Measurements from ENCODE around the gene MYLK. TPM values are rescaled to one million over a fixed set of nuclear protein-coding genes. Genes with fewer than 3 reads are reported as not detected.
A peak's percentile ranks its signal among the peaks of the same experiment; 100 is the strongest.

The MYLK gene
- polyA plus RNA-seq, 3 donors, result 0.35 to 1.3 (median 0.51) TPM

DNA sequence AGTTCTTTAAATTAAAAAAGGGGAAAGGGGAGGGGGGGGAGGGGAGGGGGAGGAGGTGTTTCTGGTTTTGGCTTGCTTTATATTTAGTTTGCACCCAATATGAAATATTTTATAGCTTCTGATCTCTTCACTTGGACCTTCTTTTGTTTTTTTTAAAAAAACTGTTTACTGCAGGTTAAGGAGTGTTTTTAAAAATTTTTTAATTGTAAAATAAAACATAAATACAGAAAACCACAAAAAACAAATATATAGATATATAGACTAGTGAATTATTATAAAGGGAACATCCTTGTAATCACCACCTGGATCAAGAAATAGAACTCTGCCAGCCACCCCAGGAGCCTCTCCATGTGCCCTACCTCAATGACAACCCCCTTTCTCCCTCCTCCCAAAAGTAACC is 861 bp upstream of the MYLK start:
- Mint-ChIP-seq H3K27ac (no peak overlapping the region), H3K27me3 (ENCODE audit: low read depth in 3 of 3) (peaks cover 34 to 46% (median 46%) of the 10 kb centered on the region in 3 donors), H3K4me3 (peak overlapping the region in 1 of 2 donors; percentile 61), H3K4me1 (peaks cover 18% of the 10 kb centered on the region), H3K36me3 (no peaks in the 10 kb centered on the region), H3K9me3 (peaks cover 2 to 21% (median 12%) of the 10 kb centered on the region in 7 donors)
- Histone ChIP-seq H2AFZ (ENCODE audit: insufficient read depth, low read depth, low read length, poor library complexity, severe bottlenecking) (no peak overlapping the region), H3K4me1 (ENCODE audit: control insufficient read depth in 1 of 2, insufficient read depth in 2 of 2, low read length in 2 of 2) (peaks cover 11 to 18% of the 10 kb centered on the region in 2 donors), H3K27me3 (ENCODE audit: control insufficient read depth in 2 of 2, insufficient read depth in 2 of 2, low read length in 2 of 2) (peaks cover 20 to 40% of the 10 kb centered on the region in 2 donors), H3K79me2 (ENCODE audit: insufficient read depth, low read length) (no peaks in the 10 kb centered on the region), H3K9ac (ENCODE audit: insufficient read depth, low read length, poor library complexity, severe bottlenecking) (no peak overlapping the region), H3K4me3 (replicated peaks in 1 of 3; ENCODE audit: low read depth in 2 of 3, low read length in 3 of 3) (no peak overlapping the region), H3K4me2 (replicated peaks; ENCODE audit: extremely low read depth, low read length, poor library complexity, severe bottlenecking) (peak overlapping the region; percentile 76), H3K27ac (ENCODE audit: low read depth in 1 of 2, low read length in 2 of 2) (no peak overlapping the region), H3K36me3 (replicated peaks in 1 of 2; ENCODE audit: control insufficient read depth in 1 of 2, insufficient read depth in 2 of 2, low read length in 2 of 2) (no peaks in the 10 kb centered on the region), H4K20me1 (ENCODE audit: insufficient read depth, low read length) (no peaks in the 10 kb centered on the region), H3K9me3 (replicated peaks in 1 of 2; ENCODE audit: control insufficient read depth in 1 of 2, insufficient read depth in 1 of 2, low read length in 2 of 2) (peaks cover 7 to 12% of the 10 kb centered on the region in 2 donors)
- no peak for DNase-seq
- no peak for TF ChIP-seq CTCF (IDR thresholded peaks at IDR 0.05)
- intact Hi-C loops (cut with micrococcal nuclease), result no loop called here

- intact Hi-C loops (cut with micrococcal nuclease), result no loop called here
- H3K4me1 Mint-ChIP-seq, result peaks cover 18% of the 10 kb centered on the region
- H3K27ac ChIP-seq (ENCODE audit: low read depth in 1 of 2, low read length in 2 of 2), result no peak overlapping the region
- no peaks in the 10 kb centered on the region for H3K36me3 ChIP-seq (replicated peaks in 1 of 2; ENCODE audit: control insufficient read depth in 1 of 2, insufficient read depth in 2 of 2, low read length in 2 of 2)
- H3K27ac Mint-ChIP-seq, result no peak overlapping the region
- H3K27me3 ChIP-seq (ENCODE audit: control insufficient read depth in 2 of 2, insufficient read depth in 2 of 2, low read length in 2 of 2), result peaks cover 20 to 40% of the 10 kb centered on the region in 2 donors
- no peak for DNase-seq
- WGBS (ENCODE audit: insufficient coverage), result 4% methylated on average over 24 of the region's 29 CpGs
- peak overlapping the region; percentile 76 for H3K4me2 ChIP-seq (replicated peaks; ENCODE audit: extremely low read depth, low read length, poor library complexity, severe bottlenecking)
- peak overlapping the region in 2 of 3 experiments; percentile 13 to 64 for H3K4me3 ChIP-seq (replicated peaks in 1 of 3; ENCODE audit: low read depth in 2 of 3, low read length in 3 of 3)
- no peak for TF ChIP-seq CTCF (IDR thresholded peaks at IDR 0.05)
- peaks cover 11 to 18% of the 10 kb centered on the region in 2 donors for H3K4me1 ChIP-seq (ENCODE audit: control insufficient read depth in 1 of 2, insufficient read depth in 2 of 2, low read length in 2 of 2)
- no peak overlapping the region for H3K9ac ChIP-seq (ENCODE audit: insufficient read depth, low read length, poor library complexity, severe bottlenecking)
- H4K20me1 ChIP-seq (ENCODE audit: insufficient read depth, low read length), result no peaks in the 10 kb centered on the region
- H3K36me3 Mint-ChIP-seq, result no peaks in the 10 kb centered on the region
- H3K27me3 Mint-ChIP-seq (ENCODE audit: low read depth in 3 of 3), result peaks cover 36 to 46% (median 46%) of the 10 kb centered on the region in 3 donors
- H2AFZ ChIP-seq (ENCODE audit: insufficient read depth, low read depth, low read length, poor library complexity, severe bottlenecking), result peak overlapping the region; percentile 61
- H3K9me3 Mint-ChIP-seq, result peaks cover 0 to 12% (median 4%) of the 10 kb centered on the region in 7 donors
- peaks cover 0 to 5% of the 10 kb centered on the region in 2 donors for H3K9me3 ChIP-seq (replicated peaks in 1 of 2; ENCODE audit: control insufficient read depth in 1 of 2, insufficient read depth in 1 of 2, low read length in 2 of 2)
- no peaks in the 10 kb centered on the region for H3K79me2 ChIP-seq (ENCODE audit: insufficient read depth, low read length)
- H3K4me3 Mint-ChIP-seq, result peak overlapping the region; percentile 72 to 86
These were observed 380 bp downstream of the MYLK start for GRCh38 chr3:123883701-123884202.

Data from CD14-positive monocyte (primary cell).